Stomach (tissue), 4 donors: ENCODE data around the gene PCDH20.

Experiments
- CTCF ChIP-seq, 7 experiments: fragments of 450-650 bp in 4 of 7; fragments of 200-600 bp in 3 of 7; sonication (generic) in 3 of 7; IDR thresholded peaks; one replicate each; pipeline ENCODE4 v1.5.1; 2016 to 2019; ENCODE audit warnings: antibody characterized with exemption in 7 of 7, control low read depth in 2 of 7, mild to moderate bottlenecking in 1 of 7
- POLR2A ChIP-seq, 4 donors: fragments of 450-650 bp; IDR thresholded peaks; one replicate each; pipeline ENCODE4 v1.6.1; 2016; ENCODE audit warnings: antibody characterized with exemption in 4 of 4, control low read depth in 2 of 4, mild to moderate bottlenecking in 1 of 4, moderate library complexity in 1 of 4
- POLR2AphosphoS5 ChIP-seq, 3 donors: sonication (generic); formaldehyde crosslinking; IDR thresholded peaks; one replicate each; pipeline ENCODE4 v1.6.1; 2016; ENCODE audit warnings: antibody characterized with exemption in 3 of 3

GRCh38 chr13:61417086-61417570, 1.5 kb upstream of the PCDH20 start:
- TF ChIP-seq POLR2A (IDR thresholded peaks at IDR 0.05) (no peak), POLR2AphosphoS5 (IDR thresholded peaks at IDR 0.05) (no peak), CTCF (IDR thresholded peaks at IDR 0.05) (no peak)
